Osteocyte (in vitro differentiated cells): ENCODE results near the gene USP10. TPM values are rescaled to one million over a fixed set of nuclear protein-coding genes. Genes with fewer than 3 reads are reported as not detected.

ENCODE experiments used
- DNase-seq: peaks from one replicate; pipeline ENCODE4 v3.0.0; 2021; ENCODE audit warnings: mixed read lengths; ENCODE audit not compliant: unreplicated experiment; ENCODE audit errors: extremely low spot score
- H3K27ac Mint-ChIP-seq: one replicate; pipeline ENCODE4 v1.8.0; 2021; ENCODE audit warnings: mild to moderate bottlenecking, mixed read lengths; ENCODE audit not compliant: unreplicated experiment
- H3K27me3 Mint-ChIP-seq: one replicate; pipeline ENCODE4 v1.8.0; 2021; ENCODE audit warnings: mixed read lengths; ENCODE audit not compliant: unreplicated experiment
- H3K36me3 Mint-ChIP-seq: one replicate; pipeline ENCODE4 v1.8.0; 2021; ENCODE audit warnings: mixed read lengths; ENCODE audit not compliant: unreplicated experiment
- H3K4me1 Mint-ChIP-seq: one replicate; pipeline ENCODE4 v1.8.0; 2021; ENCODE audit warnings: mixed read lengths; ENCODE audit not compliant: unreplicated experiment
- H3K4me3 Mint-ChIP-seq: one replicate; pipeline ENCODE4 v1.8.0; 2021; ENCODE audit warnings: mild to moderate bottlenecking, moderate library complexity, mixed read lengths; ENCODE audit not compliant: unreplicated experiment
- H3K9me3 Mint-ChIP-seq: one replicate; pipeline ENCODE4 v1.8.0; 2021; ENCODE audit warnings: mixed read lengths; ENCODE audit not compliant: unreplicated experiment
- CTCF ChIP-seq: fragments of 200-600 bp; sonication (generic); IDR thresholded peaks from 2 replicates; pipeline ENCODE4 v1.5.0; 2021; ENCODE audit warnings: antibody characterized with exemption, mild to moderate bottlenecking, moderate library complexity
- total RNA-seq: library from RNA; stranded (reverse); gene quantifications from 2 replicates; pipeline ENCODE4 v1.2.1, GENCODE V29; 2021

Gene USP10
- total RNA-seq, 1 donor from 2014 or later: 46.3 TPM

GRCh38 chr16:84660973-84661372 lies 38.8 kb upstream of the USP10 start:
- no peak for DNase-seq
- no peak for TF ChIP-seq CTCF
- H3K27me3 Mint-ChIP-seq: no peaks in the 10 kb centered on the region
- H3K27ac Mint-ChIP-seq: no peak overlapping the region
- H3K9me3 Mint-ChIP-seq: no peaks in the 10 kb centered on the region
- H3K4me1 Mint-ChIP-seq: no peaks in the 10 kb centered on the region
- H3K36me3 Mint-ChIP-seq: peaks cover 62% of the 10 kb centered on the region
- no peak overlapping the region for H3K4me3 Mint-ChIP-seq

- Mint-ChIP-seq H3K9me3 (no peaks in the 10 kb centered on the region), H3K4me1 (no peaks in the 10 kb centered on the region), H3K27ac (no peak overlapping the region), H3K27me3 (no peaks in the 10 kb centered on the region), H3K36me3 (peaks cover 66% of the 10 kb centered on the region), H3K4me3 (no peak overlapping the region)
- no peak for TF ChIP-seq CTCF
- no peak for DNase-seq
These were observed 38.3 kb upstream of the USP10 start for GRCh38 chr16:84661418-84662060.

- no peak for DNase-seq
- no peak for TF ChIP-seq CTCF
- Mint-ChIP-seq H3K4me3 (no peak overlapping the region), H3K4me1 (no peaks in the 10 kb centered on the region), H3K27ac (no peak overlapping the region), H3K36me3 (peaks cover 59% of the 10 kb centered on the region), H3K9me3 (no peaks in the 10 kb centered on the region), H3K27me3 (no peaks in the 10 kb centered on the region)
These were observed 37.3 kb upstream of the USP10 start for GRCh38 chr16:84662471-84662870.

- Mint-ChIP-seq H3K27me3 (no peaks in the 10 kb centered on the region), H3K4me3 (no peak overlapping the region), H3K36me3 (peaks cover 51% of the 10 kb centered on the region), H3K9me3 (no peaks in the 10 kb centered on the region), H3K4me1 (no peaks in the 10 kb centered on the region), H3K27ac (no peak overlapping the region)
- TF ChIP-seq CTCF: no peak
- DNase-seq: no peak
These were observed 36.2 kb upstream of the USP10 start for GRCh38 chr16:84663433-84664101.

- DNase-seq: no peak
- Mint-ChIP-seq H3K4me1 (no peaks in the 10 kb centered on the region), H3K27me3 (no peaks in the 10 kb centered on the region), H3K9me3 (no peaks in the 10 kb centered on the region), H3K36me3 (peaks cover 40% of the 10 kb centered on the region), H3K27ac (no peak overlapping the region), H3K4me3 (no peak overlapping the region)
- no peak for TF ChIP-seq CTCF
These were observed 34.4 kb upstream of the USP10 start for GRCh38 chr16:84665359-84665758.
